ENCODE measurements around the gene NTM. TPM values are rescaled to one million over a fixed set of nuclear protein-coding genes. Genes with fewer than 3 reads are reported as not detected.

The NTM gene
- total and polyA plus RNA-seq, 2 of the 8 experiments (the other 6 are each of a cell fraction or from before 2014, with no cell fraction given) = 13.4 to 20.0 TPM

DNA sequence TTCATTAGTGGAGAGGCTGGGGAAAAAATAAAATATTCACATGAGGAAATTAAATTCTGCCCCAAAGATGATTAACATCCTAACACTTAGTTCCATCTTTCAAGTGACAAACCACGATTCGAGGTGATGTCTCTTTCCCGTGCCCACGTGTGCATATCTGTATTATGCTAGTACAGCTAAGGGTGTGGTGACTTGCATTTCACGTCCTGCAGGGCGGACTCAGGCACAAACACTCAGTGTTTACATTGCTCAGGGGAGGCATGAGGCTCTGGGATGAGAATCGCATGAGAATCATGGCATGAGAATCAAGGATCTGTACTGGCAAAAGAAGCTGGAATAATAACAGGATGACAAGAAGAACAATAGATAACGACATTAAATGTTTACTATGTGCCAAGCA lies 179.4 kb downstream of the NTM start:
- H3K36me3 ChIP-seq (ENCODE audit: control insufficient read depth in 2 of 4, insufficient read depth in 4 of 4, low read length in 3 of 4) = no peaks in the 10 kb centered on the region
- no peak overlapping the region for H3K14ac ChIP-seq (ENCODE audit: insufficient read length)
- H3K9ac ChIP-seq (replicated peaks in 1 of 4; ENCODE audit: extremely low read depth in 1 of 4, low read depth in 3 of 4, low read length in 3 of 4) = no peak overlapping the region
- no peak overlapping the region for H3K56ac ChIP-seq (replicated peaks; ENCODE audit: insufficient read length, low read depth, low read length)
- no peak overlapping the region for H4K5ac ChIP-seq (ENCODE audit: insufficient read length, low read depth, low read length)
- H3K4me2 ChIP-seq (ENCODE audit: insufficient read depth in 1 of 2, low read depth in 2 of 2, low read length in 2 of 2) = no peak overlapping the region
- H3K18ac ChIP-seq (ENCODE audit: extremely low read depth, low read length) = no peak overlapping the region
- H3K27me3 ChIP-seq (replicated peaks in 1 of 4; ENCODE audit: control insufficient read depth in 3 of 4, extremely low read depth in 1 of 4, insufficient read depth in 3 of 4, low read length in 3 of 4) = no peaks in the 10 kb centered on the region
- no peaks in the 10 kb centered on the region for H4K20me1 ChIP-seq (replicated peaks in 1 of 2; ENCODE audit: control insufficient read depth in 1 of 2, insufficient read depth in 2 of 2, low read length in 2 of 2)
- DNase-seq (ENCODE audit: low read depth in 1 of 2, low spot score in 2 of 2) (no peak), FAIRE-seq (no peak)
- CTCF ChIA-PET (ENCODE audit: partially characterized antibody) = interaction anchor here (1.4 to 4.5 kb wide), 8 partner anchors 10 to 145 kb away, joined by 3 to 24 read pairs (median 6); no protein-coding TSS in a partner anchor
- H2BK5ac ChIP-seq (ENCODE audit: low read depth, low read length) = no peak overlapping the region
- no peak overlapping the region for H4K8ac ChIP-seq (ENCODE audit: extremely low read depth, insufficient read depth, low read length)
- H3K4me1 ChIP-seq (replicated peaks in 1 of 4; ENCODE audit: control insufficient read depth in 3 of 4, insufficient read depth in 4 of 4, low read length in 3 of 4) = peaks cover 0 to 4% (median 3%) of the 10 kb centered on the region in 4 experiments; a peak in 6 of 7 replicates
- H3K9me3 ChIP-seq (ENCODE audit: insufficient read depth in 2 of 2, low read depth in 1 of 2, low read length in 1 of 2) = no peaks in the 10 kb centered on the region
- no peak overlapping the region for H2AK5ac ChIP-seq (ENCODE audit: low read depth, low read length)
- no peak overlapping the region for H2BK20ac ChIP-seq (ENCODE audit: low read length)
- H2BK12ac ChIP-seq (ENCODE audit: low read depth, low read length) = no peak overlapping the region
- H3K79me2 ChIP-seq (ENCODE audit: control insufficient read depth in 1 of 2, insufficient read depth in 2 of 2, low read length in 2 of 2) = no peaks in the 10 kb centered on the region
- no peak overlapping the region for H3K4ac ChIP-seq (replicated peaks; ENCODE audit: insufficient read length, low read depth, low read length)
- no peak overlapping the region for H2BK120ac ChIP-seq (replicated peaks; ENCODE audit: low read depth, low read length)
- no peak overlapping the region for H3K4me3 ChIP-seq (ENCODE audit: extremely low read depth in 1 of 4, insufficient read depth in 2 of 4, low read depth in 3 of 4, low read length in 4 of 4)
- POLR2A ChIA-PET (ENCODE audit: partially characterized antibody) = no interaction called here
- no peaks in the 10 kb centered on the region for H3K79me1 ChIP-seq (ENCODE audit: low read depth, low read length)
- no peak overlapping the region for H4K91ac ChIP-seq (replicated peaks; ENCODE audit: insufficient read length, low read length)
- no peak overlapping the region for H3K23ac ChIP-seq (ENCODE audit: insufficient read length)
- no peaks in the 10 kb centered on the region; the same call in 1 of the 2 replicates for H3K23me2 ChIP-seq (ENCODE audit: low read depth, low read length)
- no peak overlapping the region for H3K27ac ChIP-seq (ENCODE audit: low read depth, low read length)
- no peak overlapping the region for H2BK15ac ChIP-seq (ENCODE audit: low read length)
- WGBS, 2 experiments (ENCODE audit: extremely low coverage in 1 of 2, insufficient coverage in 1 of 2, insufficient read length in 1 of 2, insufficient replicate concordance in 2 of 2, low coverage in 1 of 2, low lambda C conversion rate in 2 of 2, missing lambda C conversion rate in 1 of 2) = 89% methylated on average over 8 of the region's 8 CpGs; no CpG with 5 or more reads in 1 of the 2 experiments
- H2AFZ ChIP-seq (ENCODE audit: low read length) = no peak overlapping the region
- TF ChIP-seq, protein P1, sequence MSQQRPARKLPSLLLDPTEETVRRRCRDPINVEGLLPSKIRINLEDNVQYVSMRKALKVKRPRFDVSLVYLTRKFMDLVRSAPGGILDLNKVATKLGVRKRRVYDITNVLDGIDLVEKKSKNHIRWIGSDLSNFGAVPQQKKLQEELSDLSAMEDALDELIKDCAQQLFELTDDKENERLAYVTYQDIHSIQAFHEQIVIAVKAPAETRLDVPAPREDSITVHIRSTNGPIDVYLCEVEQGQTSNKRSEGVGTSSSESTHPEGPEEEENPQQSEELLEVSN (IDR thresholded peaks at IDR 0.05) = no peak
- TF ChIP-seq RAD21 (IDR thresholded peaks at IDR 0.05 in 1 of 2, conservative IDR thresholded peaks at IDR 0.05 in 1 of 2; ENCODE audit: low read depth in 2 of 2, low read length in 2 of 2) (no peak), POU5F1 (IDR thresholded peaks at IDR 0.05; ENCODE audit: low read depth, low read length) (no peak), RFX5 (IDR thresholded peaks at IDR 0.05; ENCODE audit: borderline replicate concordance, low read depth, low read length) (no peak), RNF2 (IDR thresholded peaks at IDR 0.05; ENCODE audit: borderline replicate concordance, low read depth, low read length, missing control alignments, poor library complexity, severe bottlenecking) (no peak), BRCA1 (IDR thresholded peaks at IDR 0.05; ENCODE audit: low read depth, low read length) (no peak), YY1 (IDR thresholded peaks at IDR 0.05; ENCODE audit: low read depth, low read length) (no peak), EGR1 (IDR thresholded peaks at IDR 0.05; ENCODE audit: borderline replicate concordance, low read depth, low read length) (no peak), POLR2AphosphoS5 (IDR thresholded peaks at IDR 0.05; ENCODE audit: low read depth, low read length) (no peak), SP2 (IDR thresholded peaks at IDR 0.05; ENCODE audit: low read length) (no peak), CBX5 (IDR thresholded peaks at IDR 0.05; ENCODE audit: low read depth, low read length) (no peak)
- TF ChIP-seq, protein P2, sequence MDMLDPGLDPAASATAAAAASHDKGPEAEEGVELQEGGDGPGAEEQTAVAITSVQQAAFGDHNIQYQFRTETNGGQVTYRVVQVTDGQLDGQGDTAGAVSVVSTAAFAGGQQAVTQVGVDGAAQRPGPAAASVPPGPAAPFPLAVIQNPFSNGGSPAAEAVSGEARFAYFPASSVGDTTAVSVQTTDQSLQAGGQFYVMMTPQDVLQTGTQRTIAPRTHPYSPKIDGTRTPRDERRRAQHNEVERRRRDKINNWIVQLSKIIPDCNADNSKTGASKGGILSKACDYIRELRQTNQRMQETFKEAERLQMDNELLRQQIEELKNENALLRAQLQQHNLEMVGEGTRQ (IDR thresholded peaks at IDR 0.05; ENCODE audit: low read length) = no peak
